Body of pancreas (tissue), 4 donors: Measurements from ENCODE around the gene ZNF8.

Experiments
- POLR2A ChIP-seq, 3 donors: fragments of 450-650 bp; IDR thresholded peaks; one replicate each; pipeline ENCODE4 v1.6.1; 2016; ENCODE audit warnings: antibody characterized with exemption in 3 of 3, mild to moderate bottlenecking in 2 of 3
- TF ChIP-seq, protein P1 (sequence below), 7 experiments: fragments of 450-650 bp in 4 of 7; fragments of 200-600 bp in 3 of 7; sonication (generic) in 3 of 7; IDR thresholded peaks; one replicate each; pipeline ENCODE4 v1.5.1; 2016 to 2019; ENCODE audit warnings: antibody characterized with exemption in 7 of 7

DNA sequence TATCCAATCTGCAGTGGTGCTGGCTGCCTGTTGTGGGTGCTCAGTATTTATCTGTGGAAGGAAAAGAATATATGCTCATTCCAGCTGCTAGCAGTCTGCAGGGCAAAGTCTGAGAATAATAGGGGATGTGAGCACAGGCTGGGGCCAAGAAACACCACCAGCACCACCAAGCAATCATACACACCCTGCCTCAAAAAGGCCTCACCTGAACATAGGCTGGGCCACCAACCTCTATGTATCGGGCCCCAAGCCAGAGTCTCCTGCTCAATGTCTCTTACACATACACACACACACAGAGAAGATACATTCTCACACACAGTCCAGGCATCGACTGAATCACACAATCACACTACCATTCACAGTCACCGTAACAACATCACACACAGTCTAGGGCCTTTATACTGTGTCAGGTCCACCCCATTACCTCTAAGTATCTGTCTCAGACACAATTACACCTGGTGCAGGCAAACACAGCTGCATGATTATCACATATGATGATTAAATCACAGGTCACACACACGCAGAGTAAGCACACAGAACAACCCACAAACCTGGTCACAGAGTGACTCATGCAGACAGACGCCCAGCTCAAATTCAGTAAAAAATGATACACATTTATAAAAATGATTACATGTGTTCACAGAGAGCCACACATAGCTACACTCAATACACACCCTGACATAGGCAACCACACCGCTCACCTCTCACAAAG, 46.7 kb downstream of the ZNF8 start:
- TF ChIP-seq, protein P1, sequence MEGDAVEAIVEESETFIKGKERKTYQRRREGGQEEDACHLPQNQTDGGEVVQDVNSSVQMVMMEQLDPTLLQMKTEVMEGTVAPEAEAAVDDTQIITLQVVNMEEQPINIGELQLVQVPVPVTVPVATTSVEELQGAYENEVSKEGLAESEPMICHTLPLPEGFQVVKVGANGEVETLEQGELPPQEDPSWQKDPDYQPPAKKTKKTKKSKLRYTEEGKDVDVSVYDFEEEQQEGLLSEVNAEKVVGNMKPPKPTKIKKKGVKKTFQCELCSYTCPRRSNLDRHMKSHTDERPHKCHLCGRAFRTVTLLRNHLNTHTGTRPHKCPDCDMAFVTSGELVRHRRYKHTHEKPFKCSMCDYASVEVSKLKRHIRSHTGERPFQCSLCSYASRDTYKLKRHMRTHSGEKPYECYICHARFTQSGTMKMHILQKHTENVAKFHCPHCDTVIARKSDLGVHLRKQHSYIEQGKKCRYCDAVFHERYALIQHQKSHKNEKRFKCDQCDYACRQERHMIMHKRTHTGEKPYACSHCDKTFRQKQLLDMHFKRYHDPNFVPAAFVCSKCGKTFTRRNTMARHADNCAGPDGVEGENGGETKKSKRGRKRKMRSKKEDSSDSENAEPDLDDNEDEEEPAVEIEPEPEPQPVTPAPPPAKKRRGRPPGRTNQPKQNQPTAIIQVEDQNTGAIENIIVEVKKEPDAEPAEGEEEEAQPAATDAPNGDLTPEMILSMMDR (IDR thresholded peaks at IDR 0.05): no peak
- TF ChIP-seq POLR2A (IDR thresholded peaks at IDR 0.05): no peak
